GM18868 (cell line): ENCODE measurements around the gene TMED5.
"Not testable (repeated sequence)": the region's sequence is repeated elsewhere in the genome, so short reads cannot be mapped to it uniquely, and the experiment has no call there.

ENCODE experiments used
- ATAC-seq: cut with Tn5 transposase; IDR thresholded peaks from one replicate; pipeline ENCODE4 v1.9.1; 2021; ENCODE audit warnings: mild to moderate bottlenecking, moderate library complexity; ENCODE audit not compliant: unreplicated experiment

TMED5 gene

GRCh38 chr1:93172778-93173177, 7.4 kb downstream of the TMED5 start:
- no peak for ATAC-seq

GRCh38 chr1:93171549-93172034, 8.6 kb downstream of the TMED5 start:
- ATAC-seq: no peak

- ATAC-seq: not testable (repeated sequence)
Observed at GRCh38 chr1:93170141-93170678, 10.0 kb downstream of the TMED5 start.

GRCh38 chr1:93167006-93167405, 13.2 kb downstream of the TMED5 start:
- no peak for ATAC-seq

GRCh38 chr1:93165895-93166294, 14.3 kb downstream of the TMED5 start:
- ATAC-seq: not testable (repeated sequence)

- ATAC-seq: no peak
Observed at GRCh38 chr1:93164816-93165215, 15.4 kb downstream of the TMED5 start.

- not testable (repeated sequence) for ATAC-seq
Observed at GRCh38 chr1:93163314-93163713, 16.9 kb downstream of the TMED5 start.

GRCh38 chr1:93159337-93159736, 20.9 kb downstream of the TMED5 start:
- ATAC-seq: no peak

- no peak for ATAC-seq
Observed at GRCh38 chr1:93155335-93155734, 24.9 kb downstream of the TMED5 start.

- ATAC-seq: no peak
Observed at GRCh38 chr1:93154898-93155297, 25.3 kb downstream of the TMED5 start.

- no peak for ATAC-seq
Observed at GRCh38 chr1:93152835-93153234, 27.4 kb downstream of the TMED5 start.

- ATAC-seq: no peak
Observed at GRCh38 chr1:93151474-93151873, 28.7 kb downstream of the TMED5 start.

- ATAC-seq: no peak
Observed at GRCh38 chr1:93150729-93151128, 29.5 kb downstream of the TMED5 start.

- no peak for ATAC-seq
Observed at GRCh38 chr1:93148001-93148400, 32.2 kb downstream of the TMED5 start.

GRCh38 chr1:93143769-93144168, 36.4 kb downstream of the TMED5 start:
- no peak for ATAC-seq

- no peak for ATAC-seq
Observed at GRCh38 chr1:93143136-93143535, 37.1 kb downstream of the TMED5 start.

GRCh38 chr1:93142161-93142560, 38.1 kb downstream of the TMED5 start:
- ATAC-seq: no peak

GRCh38 chr1:93140106-93140505, 40.1 kb downstream of the TMED5 start:
- ATAC-seq: no peak

GRCh38 chr1:93137604-93138292, 42.5 kb downstream of the TMED5 start:
- no peak for ATAC-seq

GRCh38 chr1:93136445-93136844, 43.8 kb downstream of the TMED5 start:
- no peak for ATAC-seq

- no peak for ATAC-seq
Observed at GRCh38 chr1:93132638-93133037, 47.6 kb downstream of the TMED5 start.

- ATAC-seq: no peak
Observed at GRCh38 chr1:93129507-93130099, 50.6 kb downstream of the TMED5 start.
